ENCODE measurements around the gene SLIT3.
"Not testable (repeated sequence)": the region's sequence is repeated elsewhere in the genome, so short reads cannot be mapped to it uniquely, and the experiment has no call there.

DNA sequence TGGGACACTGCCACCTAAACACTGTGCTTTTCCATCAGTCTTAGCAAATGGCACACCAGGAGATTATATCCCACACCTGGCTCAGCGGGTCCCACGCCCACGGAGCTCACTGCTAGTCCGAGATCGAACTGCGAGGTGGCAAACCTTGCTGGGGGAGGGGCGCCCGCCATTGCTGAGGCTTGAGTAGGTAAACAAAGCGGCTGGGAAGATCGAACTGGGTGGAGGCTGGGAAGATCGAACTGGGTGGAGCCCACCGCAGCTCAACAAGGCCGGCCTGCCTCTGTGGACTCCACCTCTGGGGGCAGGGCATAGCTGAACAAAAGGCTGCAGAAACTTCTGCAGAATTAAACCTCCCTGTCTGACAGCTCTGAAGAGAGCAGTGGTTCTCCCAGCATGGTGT lies 670.0 kb downstream of the SLIT3 start:
- TF ChIP-seq, protein P1, sequence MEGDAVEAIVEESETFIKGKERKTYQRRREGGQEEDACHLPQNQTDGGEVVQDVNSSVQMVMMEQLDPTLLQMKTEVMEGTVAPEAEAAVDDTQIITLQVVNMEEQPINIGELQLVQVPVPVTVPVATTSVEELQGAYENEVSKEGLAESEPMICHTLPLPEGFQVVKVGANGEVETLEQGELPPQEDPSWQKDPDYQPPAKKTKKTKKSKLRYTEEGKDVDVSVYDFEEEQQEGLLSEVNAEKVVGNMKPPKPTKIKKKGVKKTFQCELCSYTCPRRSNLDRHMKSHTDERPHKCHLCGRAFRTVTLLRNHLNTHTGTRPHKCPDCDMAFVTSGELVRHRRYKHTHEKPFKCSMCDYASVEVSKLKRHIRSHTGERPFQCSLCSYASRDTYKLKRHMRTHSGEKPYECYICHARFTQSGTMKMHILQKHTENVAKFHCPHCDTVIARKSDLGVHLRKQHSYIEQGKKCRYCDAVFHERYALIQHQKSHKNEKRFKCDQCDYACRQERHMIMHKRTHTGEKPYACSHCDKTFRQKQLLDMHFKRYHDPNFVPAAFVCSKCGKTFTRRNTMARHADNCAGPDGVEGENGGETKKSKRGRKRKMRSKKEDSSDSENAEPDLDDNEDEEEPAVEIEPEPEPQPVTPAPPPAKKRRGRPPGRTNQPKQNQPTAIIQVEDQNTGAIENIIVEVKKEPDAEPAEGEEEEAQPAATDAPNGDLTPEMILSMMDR (IDR thresholded peaks at IDR 0.05 in 2 of 3, conservative IDR thresholded peaks at IDR 0.05 in 1 of 3; ENCODE audit: borderline replicate concordance in 1 of 3, insufficient read depth in 1 of 3, low read depth in 2 of 3, low read length in 2 of 3): not testable (repeated sequence)
- TF ChIP-seq SP1 (IDR thresholded peaks at IDR 0.05; ENCODE audit: low read depth); TCF7L2 (IDR thresholded peaks at IDR 0.05; ENCODE audit: borderline replicate concordance, extremely low read depth, insufficient read depth, insufficient read length); POLR2AphosphoS5 (IDR thresholded peaks at IDR 0.05; ENCODE audit: low read depth, low read length); POLR2A (IDR thresholded peaks at IDR 0.05; ENCODE audit: borderline replicate concordance, extremely low read depth, insufficient read depth, insufficient read length); EZH2 (IDR thresholded peaks at IDR 0.05): not testable (repeated sequence)
- TF ChIP-seq, protein P2, sequence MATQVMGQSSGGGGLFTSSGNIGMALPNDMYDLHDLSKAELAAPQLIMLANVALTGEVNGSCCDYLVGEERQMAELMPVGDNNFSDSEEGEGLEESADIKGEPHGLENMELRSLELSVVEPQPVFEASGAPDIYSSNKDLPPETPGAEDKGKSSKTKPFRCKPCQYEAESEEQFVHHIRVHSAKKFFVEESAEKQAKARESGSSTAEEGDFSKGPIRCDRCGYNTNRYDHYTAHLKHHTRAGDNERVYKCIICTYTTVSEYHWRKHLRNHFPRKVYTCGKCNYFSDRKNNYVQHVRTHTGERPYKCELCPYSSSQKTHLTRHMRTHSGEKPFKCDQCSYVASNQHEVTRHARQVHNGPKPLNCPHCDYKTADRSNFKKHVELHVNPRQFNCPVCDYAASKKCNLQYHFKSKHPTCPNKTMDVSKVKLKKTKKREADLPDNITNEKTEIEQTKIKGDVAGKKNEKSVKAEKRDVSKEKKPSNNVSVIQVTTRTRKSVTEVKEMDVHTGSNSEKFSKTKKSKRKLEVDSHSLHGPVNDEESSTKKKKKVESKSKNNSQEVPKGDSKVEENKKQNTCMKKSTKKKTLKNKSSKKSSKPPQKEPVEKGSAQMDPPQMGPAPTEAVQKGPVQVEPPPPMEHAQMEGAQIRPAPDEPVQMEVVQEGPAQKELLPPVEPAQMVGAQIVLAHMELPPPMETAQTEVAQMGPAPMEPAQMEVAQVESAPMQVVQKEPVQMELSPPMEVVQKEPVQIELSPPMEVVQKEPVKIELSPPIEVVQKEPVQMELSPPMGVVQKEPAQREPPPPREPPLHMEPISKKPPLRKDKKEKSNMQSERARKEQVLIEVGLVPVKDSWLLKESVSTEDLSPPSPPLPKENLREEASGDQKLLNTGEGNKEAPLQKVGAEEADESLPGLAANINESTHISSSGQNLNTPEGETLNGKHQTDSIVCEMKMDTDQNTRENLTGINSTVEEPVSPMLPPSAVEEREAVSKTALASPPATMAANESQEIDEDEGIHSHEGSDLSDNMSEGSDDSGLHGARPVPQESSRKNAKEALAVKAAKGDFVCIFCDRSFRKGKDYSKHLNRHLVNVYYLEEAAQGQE (IDR thresholded peaks at IDR 0.05; ENCODE audit: low read depth): not testable (repeated sequence)
- TF ChIP-seq, protein P3, sequence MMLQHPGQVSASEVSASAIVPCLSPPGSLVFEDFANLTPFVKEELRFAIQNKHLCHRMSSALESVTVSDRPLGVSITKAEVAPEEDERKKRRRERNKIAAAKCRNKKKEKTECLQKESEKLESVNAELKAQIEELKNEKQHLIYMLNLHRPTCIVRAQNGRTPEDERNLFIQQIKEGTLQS (IDR thresholded peaks at IDR 0.05): not testable (repeated sequence)
- TF ChIP-seq, protein P4, sequence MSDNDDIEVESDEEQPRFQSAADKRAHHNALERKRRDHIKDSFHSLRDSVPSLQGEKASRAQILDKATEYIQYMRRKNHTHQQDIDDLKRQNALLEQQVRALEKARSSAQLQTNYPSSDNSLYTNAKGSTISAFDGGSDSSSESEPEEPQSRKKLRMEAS (IDR thresholded peaks at IDR 0.05): not testable (repeated sequence)

Measured in HCT116 (cell line).